NCI-H460 (cell line): ENCODE data around the gene FANCF. TPM values are rescaled to one million over a fixed set of nuclear protein-coding genes. Genes with fewer than 3 reads are reported as not detected.
"Not testable (repeated sequence)": the region's sequence is repeated elsewhere in the genome, so short reads cannot be mapped to it uniquely, and the experiment has no call there.

Experiments used
- DNase-seq: peaks from one replicate; pipeline ENCODE4 v3.0.0-alpha.2; 2016; ENCODE audit warnings: low read depth; ENCODE audit errors: extremely low read depth
- polyA plus RNA-seq: library from polyadenylated mRNA; depleted of rRNA; stranded (reverse); fragments of >200 nt; gene quantifications from 2 replicates; pipeline ENCODE4 v1.2.3, GENCODE V29; 2014; cell fraction: nucleus; rRNA removed
- total RNA-seq: library from RNA; depleted of rRNA; stranded (reverse); fragments of >200 nt; shearing (Covaris generic); gene quantifications from 2 replicates; pipeline ENCODE4 v1.2.3, GENCODE V29; 2014; rRNA removed

FANCF gene, protein sequence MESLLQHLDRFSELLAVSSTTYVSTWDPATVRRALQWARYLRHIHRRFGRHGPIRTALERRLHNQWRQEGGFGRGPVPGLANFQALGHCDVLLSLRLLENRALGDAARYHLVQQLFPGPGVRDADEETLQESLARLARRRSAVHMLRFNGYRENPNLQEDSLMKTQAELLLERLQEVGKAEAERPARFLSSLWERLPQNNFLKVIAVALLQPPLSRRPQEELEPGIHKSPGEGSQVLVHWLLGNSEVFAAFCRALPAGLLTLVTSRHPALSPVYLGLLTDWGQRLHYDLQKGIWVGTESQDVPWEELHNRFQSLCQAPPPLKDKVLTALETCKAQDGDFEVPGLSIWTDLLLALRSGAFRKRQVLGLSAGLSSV
- total RNA-seq: 10.6 and 12.4 TPM in 2 replicates
- 8.5 and 8.8 TPM in 2 replicates for polyA plus RNA-seq

DNA sequence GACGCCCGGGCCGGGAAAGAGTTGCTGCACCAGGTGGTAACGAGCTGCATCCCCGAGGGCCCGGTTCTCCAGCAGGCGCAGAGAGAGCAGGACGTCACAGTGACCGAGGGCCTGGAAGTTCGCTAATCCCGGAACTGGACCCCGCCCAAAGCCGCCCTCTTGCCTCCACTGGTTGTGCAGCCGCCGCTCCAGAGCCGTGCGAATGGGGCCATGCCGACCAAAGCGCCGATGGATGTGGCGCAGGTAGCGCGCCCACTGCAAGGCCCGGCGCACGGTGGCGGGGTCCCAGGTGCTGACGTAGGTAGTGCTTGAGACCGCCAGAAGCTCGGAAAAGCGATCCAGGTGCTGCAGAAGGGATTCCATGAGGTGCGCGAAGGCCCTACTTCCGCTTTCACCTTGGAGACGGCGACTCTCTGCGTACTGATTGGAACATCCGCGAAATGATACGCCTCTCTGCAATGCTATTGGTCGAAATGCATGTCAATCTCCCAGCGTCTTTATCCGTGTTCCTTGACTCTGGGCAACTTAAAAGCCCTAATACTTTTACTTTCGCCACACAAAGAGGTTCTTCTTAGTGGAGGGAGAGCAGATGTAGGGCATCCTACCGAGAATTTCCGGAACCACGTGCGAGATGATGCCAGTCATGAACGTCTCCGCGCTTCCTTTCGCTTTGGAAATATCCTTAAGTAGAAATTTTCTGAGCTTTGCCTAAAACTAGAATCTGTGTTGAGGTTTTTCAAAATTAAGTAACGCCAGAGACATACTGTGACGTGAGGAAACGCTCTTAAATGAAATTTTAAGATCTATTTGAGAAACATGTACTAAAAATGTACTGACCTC is at the start of gene FANCF:
Gene FANCF, minus strand, starts transcription at position 376 of the 840 bp plus-strand sequence. Its CDS starts 13 bp downstream, at position 363.
- DNase-seq: peak; percentile 93

DNA sequence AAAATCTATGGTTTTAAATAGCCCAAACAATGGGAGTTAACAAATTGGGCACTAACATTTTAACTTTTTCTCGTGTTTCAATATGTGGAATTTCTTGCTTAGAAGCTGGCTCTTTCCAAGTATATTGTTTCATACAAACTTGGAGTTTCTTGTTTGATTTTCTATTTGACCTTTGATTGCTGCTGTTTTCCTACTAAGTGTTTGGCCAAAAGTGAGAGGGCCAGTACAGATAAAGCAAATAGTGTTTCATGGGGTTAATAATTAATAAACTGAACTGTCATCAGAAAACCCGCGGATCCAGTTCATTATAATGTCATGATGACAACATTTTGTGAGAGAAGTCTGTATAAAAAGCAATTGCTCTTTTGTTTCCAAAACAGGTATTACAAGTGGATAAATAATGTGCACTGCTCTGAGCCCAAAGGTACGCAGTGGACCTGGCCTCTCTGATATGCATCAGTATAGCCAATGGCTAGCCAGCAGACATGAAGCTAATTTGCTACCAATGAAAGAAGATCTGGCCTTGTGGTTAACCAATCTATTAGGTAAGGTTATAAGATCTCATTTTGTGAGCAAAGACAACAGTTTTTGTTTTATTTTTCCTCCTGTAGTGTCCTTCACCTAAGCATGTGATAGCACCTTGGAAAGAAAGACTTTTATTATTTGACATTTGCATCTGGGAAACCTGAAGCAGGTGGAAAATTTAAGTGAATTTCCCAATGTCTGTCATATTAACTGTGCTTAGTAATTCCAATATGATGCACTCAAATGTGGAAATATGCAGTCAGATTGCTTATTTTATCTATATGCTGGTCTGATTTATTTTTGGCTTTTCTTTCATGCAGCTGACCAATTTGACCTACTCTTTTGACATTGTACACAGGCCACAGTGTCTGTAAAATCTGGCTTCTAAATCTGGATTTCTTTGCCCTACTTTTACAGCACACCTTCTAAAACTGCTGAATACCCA is 49.1 kb upstream of the FANCF start:
- no peak for DNase-seq

DNA sequence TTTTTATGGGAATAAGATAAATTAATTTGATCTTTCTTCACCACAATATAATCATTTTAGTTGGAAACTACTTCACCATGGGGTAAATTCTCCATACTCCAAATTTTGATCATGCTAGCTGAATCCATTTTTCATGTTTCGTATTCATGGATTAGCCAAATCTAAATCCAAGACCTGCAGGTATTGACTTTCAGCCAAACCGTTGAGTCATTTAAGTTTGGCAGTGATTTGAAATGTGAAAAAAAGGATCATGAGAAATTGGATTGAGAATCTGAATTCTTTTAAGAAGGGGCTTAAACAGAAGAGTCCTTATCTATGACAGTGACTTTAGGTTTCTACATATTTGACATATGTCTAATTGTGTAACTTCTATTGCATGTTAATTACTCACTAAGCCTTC is 46.1 kb upstream of the FANCF start:
- no peak for DNase-seq

DNA sequence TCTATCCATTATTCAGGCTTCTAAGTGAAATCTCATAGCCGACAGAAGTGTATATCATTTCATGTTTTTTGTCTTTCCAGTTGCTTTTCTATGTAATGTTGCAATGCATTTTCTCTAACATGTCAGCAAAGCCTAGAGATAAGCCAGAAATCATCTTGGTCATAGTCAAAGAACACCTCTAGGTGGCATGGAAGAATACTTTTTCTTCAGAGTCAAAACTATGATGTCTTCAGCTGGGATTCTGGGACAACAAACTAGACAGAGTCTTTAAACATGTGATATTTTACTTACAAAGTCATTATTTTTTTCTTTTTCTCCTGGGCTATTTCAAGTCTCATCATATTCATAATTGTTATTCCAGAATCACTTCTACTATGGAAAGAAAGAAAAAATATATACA is 45.2 kb upstream of the FANCF start:
- peak; percentile 12 for DNase-seq

DNA sequence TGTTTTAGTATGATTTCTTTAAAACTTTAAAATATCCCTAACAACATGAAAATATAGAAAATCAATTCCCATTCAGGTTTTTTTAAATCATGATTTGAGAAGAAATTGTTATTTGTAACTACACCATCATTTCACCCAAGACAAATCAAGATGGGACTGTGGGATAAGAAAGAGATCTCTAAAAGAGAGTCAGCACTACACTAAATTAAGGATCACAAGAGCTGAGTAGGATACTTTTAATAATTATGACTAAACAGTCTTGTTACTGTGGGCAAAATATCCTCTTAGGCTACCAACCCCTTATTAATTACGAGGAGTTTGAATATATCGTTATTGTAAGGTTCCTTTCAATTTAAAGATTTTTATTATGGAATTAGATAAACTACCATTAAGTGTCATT is 43.7 kb upstream of the FANCF start:
- no peak for DNase-seq

DNA sequence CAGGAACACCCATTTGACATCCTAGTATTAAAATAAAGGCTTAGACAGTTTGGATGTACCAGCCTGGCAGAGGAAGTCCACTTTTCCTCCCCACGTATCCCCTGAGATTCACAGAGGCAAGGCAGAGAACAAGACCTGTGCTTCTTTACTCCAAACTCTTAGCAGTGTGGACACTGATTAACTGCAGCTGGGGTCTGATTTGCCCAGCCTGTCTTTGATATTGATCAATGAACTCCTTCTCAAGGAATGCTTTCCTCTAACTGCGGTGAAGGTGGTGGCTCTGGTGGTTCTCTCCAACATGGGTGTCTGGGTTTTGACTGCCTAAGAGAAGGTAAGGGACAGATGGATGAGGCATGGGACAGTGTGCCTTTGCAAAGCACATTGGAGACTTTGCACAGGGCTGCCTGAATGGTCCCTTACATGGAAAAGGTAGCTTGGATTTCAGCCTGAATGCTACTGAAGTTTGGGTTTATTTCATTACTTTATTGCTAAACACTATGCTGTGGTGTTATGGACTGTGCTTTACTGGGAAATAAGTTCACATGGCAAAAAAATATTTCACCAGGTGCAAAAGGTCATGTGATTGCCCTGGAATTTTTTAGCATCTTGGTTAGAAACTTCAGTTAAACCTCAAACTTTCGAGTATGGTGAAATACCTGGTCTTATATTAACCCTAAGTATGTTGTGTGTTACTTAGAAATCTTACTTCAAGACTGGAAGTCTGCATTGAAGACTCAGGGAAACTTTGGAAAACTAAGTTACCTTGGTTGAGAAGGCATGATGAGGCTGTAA is 42.6 kb upstream of the FANCF start:
- no peak for DNase-seq

DNA sequence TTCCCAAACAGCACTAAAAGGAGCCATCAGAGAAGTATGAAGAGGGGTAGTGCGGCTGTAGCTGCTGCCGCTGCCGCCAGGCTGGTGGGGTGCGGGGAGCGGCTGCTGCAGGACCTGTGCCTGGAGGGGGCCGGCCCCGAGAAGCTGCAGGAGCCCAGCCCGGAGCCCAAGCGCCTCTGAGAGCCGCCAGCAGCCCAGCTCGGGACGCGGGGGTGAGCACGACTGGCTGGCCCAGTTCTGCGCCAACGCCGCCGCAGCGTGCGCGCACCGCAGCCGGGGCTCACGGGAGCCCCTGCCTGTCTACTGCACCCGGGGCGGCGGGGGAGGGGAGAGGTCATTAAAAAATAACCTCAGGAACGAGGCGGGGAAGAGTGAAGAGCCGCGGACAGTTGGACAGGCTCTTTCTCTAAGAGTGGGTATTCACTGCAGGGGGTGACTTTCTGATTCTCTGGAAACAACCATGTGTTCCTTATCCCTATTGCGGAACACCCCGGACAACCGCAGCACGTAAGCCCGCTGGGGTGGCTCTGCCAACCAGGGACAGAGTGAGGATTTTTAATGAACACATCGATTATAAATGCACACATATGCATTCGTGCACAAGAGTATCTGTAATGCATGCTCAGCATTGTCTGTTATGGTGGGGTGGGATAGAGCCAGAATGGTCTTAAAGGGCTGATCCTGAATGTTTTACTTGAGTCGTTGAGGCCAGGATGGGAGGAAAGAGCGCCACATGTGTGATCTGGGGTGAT is 41.2 kb upstream of the FANCF start:
- DNase-seq: no peak

DNA sequence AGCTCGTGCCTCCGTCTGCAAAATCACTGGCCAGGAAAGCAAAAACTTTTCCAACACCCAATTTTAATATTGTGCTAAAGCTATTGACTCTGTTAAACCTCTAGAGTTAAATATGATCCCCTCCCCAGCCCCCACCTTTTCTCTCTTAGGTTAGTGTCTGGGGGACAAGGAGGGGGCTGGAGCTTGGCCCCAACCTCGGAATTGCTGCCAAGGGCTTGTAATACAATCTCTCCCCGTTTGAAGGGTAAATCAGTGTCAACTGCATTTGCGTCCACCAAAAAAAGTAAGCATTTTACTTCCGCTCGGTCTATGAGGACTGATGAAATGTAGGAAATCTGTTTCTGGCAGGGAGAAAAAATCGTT is 40.7 kb upstream of the FANCF start, which contains the start of gene GAS2:
Gene GAS2, plus strand, starts transcription at position 287 of the 363 bp plus-strand sequence. CDS start 8,259 bp downstream, outside the sequence.
- DNase-seq: no peak

DNA sequence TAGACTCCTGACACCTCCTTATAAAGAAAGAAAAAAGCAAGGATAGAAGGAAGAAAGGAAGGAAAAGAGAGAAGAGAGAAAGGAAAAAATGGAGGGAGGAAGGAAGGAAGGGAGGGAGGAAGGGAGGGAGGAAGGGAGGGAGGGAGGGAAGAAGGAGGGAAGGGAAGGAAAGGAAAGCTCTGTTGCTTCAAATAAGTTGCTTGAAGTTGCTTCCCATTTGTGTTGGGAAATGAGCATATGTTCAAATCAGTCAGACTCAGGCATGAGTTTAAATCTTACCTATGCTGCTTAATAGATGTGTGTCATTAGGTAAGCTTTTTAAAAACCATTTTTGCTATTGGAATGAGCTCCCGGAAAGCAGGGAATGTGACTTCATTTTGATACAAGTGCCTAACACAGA is 34.2 kb upstream of the FANCF start:
- no peak for DNase-seq

DNA sequence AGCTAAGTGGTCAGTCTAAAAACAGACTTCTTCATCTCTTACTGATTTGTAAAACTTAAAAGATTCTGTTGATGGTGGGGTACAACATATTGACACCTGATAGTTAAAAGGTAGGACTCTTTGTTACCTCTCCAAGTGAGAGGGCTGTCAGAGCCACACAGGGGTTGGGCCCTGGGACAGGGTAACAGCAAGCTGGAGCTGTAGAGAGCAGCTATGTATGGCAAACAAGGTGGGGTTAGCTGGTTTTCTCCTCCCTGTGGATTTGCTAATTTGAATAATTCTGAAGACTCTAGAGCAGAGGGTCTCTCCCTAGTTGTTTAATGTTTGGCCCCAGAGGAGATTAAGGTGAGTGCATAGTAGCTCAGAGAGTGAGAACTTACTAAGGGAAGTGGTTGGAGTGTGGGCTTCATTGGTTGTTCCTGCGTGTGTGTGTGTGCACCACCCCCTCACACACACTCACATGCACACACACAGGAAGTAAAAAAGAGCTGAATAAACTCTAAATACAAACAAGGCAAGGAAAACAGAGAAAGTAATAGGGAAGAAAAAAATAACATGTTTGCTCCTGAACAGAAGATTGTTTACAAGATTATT is 31.6 kb upstream of the FANCF start:
- DNase-seq: no peak

DNA sequence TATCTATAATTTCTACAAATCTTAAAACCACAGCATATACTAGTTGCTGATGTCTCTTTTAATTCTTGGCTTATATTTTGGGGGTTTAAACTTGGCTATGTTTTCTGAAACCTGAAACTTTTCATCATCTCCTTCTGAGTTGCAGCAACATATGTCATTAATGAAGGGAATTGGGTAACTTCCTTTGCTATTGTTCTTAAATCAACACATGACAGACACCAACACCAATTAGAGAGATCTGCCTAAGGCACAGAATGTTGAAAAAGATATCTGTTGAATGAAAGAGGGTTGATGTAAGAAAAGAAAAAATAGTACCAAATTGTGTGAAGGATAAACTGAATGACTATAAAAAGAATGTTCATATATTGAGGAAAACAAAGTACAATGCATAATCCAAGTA is 30.5 kb upstream of the FANCF start:
- DNase-seq: no peak

DNA sequence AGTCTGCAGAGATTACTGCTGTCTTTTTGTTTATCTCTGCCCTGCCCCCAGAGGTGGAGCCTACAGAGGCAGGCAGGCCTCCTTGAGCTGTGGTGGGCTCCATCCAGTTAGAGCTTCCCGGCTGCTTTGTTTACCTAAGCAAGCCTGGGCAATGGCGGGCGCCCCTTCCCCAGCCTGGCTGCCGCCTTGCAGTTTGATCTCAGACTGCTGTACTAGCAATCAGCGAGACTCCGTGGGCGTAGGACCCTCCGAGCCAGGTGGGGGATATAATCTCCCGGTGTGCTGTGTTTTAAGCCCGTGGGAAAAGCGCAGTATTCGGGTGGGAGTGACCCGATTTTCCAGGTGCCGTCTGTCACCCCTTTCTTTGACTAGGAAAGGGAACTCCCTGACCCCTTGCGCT is 26.7 kb upstream of the FANCF start:
- DNase-seq: not testable (repeated sequence)

DNA sequence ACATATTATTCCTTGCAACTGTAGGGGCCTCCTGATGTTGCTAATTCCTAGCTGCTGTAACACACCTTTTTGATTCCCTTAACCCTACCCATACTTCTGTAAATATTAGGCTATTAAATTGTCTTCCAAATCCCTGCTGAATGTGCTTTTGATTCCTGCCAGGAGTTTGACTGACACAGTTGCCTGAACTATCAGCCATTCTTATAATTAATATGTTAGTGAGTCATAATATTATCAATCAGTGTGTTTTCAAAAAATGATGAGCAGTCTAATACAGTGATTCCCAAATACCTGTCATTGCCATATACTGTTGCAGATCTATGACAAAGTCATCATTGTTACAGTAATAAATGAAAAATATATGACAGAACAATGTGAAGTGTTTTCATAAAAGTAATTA is 15.9 kb upstream of the FANCF start:
- no peak for DNase-seq

DNA sequence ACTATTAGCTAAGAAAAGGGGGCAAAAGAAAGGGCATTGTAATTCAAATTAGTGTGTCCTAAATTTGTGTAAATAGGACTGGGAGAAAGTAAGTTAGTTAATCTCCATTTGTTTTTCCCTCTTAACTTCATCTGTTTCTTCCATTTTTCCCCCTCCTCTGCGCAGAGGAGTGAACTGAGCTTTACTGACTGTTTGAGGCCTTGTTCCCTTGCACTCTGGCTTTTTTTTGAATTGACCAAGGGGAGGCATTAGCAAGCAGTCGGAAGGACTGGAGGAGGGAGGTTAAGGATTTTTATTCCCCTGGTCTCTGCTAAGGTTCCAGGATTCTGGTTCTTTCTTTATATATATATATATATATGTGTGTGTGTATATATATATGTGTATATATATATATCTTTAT is 15.2 kb upstream of the FANCF start:
- no peak for DNase-seq

DNA sequence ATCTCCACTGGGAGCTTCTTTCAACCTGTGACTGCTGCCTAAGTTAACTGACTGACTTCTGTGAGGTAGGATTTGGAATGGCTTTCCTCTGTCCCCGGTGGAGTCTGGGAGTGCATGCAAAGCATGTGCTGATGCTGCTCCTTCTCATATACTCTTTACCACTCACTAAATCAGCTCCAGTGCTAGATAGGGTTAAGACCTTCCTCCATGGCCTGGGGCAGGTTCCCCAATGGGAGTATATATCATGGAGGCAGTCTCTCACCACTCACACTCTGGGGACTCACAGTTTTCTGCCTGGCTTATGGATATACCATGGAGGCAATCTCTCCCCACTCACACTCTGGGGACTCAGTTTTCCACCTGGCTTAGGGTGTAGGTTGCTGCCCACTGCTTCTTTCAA is 10.1 kb upstream of the FANCF start:
- no peak for DNase-seq

DNA sequence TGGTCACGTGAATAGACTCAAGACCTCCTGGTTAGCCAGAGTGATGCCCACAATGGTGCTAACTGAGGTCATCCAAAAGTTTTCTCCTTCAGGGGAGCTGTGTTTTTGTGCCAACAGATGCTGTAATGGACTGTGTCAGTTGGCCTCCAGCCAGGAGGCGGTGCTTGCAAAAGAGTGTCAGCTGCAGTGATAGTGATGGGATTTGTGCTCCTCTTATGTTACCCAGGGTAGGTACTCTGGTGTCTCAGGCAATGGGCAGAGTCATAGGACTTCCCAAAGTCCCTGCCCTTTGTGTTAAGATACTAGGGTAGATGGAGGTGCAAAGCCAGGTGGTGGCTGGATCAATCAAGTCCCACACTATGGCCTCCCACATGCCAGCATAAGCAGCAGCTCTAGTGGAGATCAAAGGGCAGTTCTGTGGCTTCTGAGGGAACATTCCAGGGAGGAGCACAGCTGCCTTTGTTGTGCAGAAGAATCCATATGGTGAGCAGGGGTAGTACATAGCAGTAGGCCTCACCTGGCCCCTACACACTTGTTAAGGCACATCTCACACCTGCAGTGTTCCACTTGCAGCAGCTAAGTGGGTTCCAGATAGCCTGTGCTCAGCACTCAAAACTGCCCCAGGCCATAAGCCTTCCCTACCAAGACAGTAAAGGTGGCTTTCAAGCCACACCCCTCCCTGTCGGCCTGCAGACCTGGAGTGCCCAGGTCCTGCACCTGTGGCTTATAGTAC is 9.4 kb upstream of the FANCF start:
- DNase-seq: no peak

DNA sequence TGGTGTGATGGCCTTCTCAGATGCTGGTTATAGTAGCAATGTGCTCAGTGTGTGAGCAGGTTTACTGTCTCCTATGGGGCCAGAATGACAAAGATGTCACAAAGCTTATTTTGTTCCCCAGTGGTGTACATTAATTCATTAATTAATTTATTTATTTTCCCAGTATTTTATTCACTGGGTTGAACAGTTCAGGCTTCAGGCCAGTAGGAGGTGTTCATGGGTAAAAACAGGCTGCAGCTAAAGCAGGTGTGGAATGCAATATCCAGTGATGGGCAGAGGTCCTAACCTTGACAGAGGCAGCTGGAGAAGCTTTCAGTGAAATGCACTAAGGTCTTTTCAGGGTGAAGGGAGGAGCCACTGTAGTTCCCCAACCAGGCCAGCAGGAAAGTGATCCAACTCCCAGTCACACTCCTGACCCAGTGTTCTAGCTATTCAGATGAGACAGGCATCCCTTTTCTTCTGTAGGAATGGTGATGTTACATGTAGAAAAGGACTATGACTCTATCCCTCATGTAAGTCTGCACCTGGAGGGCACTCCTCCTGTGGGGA is 7.8 kb upstream of the FANCF start:
- DNase-seq: no peak

DNA sequence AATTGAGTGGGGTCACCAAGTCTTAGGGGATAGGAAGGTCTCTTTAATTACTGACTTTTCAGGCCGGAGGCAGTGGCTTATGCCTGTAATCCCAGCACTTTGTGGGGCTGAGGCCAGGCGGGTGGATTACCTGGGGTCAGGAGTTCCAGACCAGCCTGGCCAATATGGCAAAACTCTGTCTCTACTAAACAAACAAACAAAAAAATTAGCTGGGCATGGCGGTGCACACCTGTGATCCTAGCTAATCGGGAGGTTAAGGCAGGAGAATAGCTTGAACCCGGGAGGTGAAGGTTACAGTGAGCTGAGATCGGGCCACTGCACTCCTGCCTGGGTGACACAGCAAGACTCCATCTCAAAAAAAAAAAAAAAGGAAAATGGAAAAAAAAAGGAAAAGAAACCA is 1.8 kb upstream of the FANCF start:
- DNase-seq: no peak
